GM21737 (cell line): Measurements from ENCODE around the gene PIK3R6.

ENCODE experiments used
- ATAC-seq: cut with Tn5 transposase; IDR thresholded peaks from one replicate; pipeline ENCODE4 v1.9.1; 2021; ENCODE audit warnings: mild to moderate bottlenecking, moderate library complexity; ENCODE audit not compliant: unreplicated experiment

The PIK3R6 gene

GRCh38 chr17:8757189-8757588 is 110.3 kb downstream of the PIK3R6 start:
- no peak for ATAC-seq

DNA sequence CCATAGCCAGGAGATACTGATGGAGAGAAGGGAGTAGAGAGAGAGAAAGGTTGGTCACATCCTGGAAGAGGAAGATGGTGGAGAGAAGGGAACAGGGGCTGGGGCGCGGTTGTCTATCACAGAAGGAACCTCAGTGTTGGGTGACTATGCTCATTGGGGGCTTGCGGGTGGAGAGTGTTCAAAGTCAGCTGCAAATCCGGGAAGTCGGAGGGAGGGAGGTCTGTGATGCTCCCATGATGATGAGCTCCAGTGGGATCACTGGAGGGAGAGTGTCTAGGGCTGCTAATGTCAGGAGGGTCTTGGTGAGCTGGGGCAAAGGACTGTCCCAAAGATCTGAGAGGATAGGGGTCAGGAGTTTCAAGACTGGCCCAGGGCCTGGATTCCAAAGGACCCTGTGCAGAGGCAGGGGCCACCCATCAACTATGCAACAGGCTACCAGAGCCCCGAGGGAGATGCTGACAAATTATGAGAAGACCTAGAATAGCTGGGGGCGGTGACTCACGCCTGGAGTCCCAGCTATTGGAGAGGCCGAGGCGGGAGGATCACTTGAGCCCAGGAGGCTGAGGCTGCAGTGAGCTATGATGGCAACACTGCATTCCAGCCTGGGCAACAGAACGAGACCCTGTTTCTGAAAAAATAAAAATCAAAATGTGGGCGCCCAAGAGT is 111.8 kb downstream of the PIK3R6 start:
- no peak for ATAC-seq

DNA sequence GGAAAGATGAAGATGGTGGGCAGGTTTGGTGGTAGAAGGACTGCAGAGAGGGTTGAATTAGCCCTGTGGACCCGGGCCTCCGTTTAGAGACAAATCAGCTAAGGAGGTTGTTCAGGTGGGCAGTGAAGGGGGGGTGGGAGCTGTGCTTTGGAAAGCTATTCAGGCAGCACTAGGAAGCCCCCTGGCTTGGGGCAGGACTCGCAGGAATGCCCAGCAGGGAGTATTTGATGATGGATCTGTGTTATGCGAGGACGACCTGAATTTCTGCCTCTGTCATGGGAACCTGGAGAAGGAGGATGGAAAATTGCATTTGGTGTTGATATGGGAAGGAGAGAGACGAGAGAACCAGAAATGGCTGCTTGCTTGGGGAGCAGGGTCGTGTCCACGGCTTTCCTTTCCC is 112.6 kb downstream of the PIK3R6 start:
- no peak for ATAC-seq

- ATAC-seq = no peak
Measured at GRCh38 chr17:8753976-8754440, 113.5 kb downstream of the PIK3R6 start.

DNA sequence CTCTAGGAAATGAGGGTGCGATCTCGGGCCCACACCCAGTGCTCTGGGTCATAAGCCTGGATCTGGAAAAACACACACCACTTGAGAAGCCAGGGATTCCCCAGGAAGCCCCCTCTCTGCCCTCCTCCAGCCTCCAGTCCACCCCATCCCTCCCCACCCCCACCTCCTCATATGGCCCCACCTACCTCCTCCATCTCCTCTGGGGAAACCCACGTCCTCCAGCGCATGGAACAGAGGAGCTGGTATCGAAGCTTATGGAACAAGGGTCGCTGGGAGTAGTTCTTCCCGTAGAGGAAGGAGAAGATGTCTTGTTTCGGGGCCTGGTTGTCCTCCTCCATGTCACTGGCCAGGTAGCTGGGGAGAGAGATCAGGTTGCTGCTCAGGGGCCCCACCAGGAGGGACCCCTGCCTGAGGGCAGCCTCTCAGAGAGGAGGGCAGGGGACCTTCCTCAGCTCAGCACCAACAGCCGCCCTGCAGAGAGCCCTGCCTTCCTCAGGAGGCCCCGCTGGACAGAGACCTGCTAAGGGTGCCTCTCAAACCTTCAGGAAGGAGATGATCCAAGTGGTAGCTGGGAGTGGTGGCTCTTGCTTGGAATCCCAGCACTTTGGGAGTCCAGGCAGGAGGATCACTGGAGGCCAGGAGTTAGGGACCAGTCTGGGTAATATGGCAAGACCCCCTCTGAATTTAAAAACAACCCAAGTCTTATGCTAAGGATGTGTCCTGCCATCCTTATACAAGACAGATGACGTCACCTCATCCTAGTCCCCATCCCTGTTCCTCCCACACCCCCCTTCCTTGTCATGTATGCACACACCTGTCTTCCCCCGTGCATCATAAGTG is 114.1 kb downstream of the PIK3R6 start:
- no peak for ATAC-seq
